GM23338 (cell line): ENCODE results near the gene BGLAP. TPM values are rescaled to one million over a fixed set of nuclear protein-coding genes. Genes with fewer than 3 reads are reported as not detected.

Source experiments
- ATAC-seq: fragments of 200-7000 bp; cut with Tn5 transposase; 3 replicates; pipeline ENCODE4 v1.9.1; 2020
- DNase-seq: peaks from one replicate; pipeline ENCODE4 v3.0.0-alpha.2; 2015; ENCODE audit warnings: low spot score
- H2AFZ ChIP-seq: fragments of 200-600 bp; sonication (generic); 2 replicates; pipeline ENCODE4 v1.8.0; 2016; ENCODE audit warnings: antibody characterized with exemption, mild to moderate bottlenecking, moderate library complexity
- H3F3A ChIP-seq: fragments of 200-600 bp; sonication (generic); replicated peaks from 2 replicates; pipeline ENCODE4 v1.8.0; 2017; ENCODE audit warnings: antibody characterized with exemption, mixed run types, low read depth
- H3K27ac ChIP-seq: fragments of 200-600 bp; sonication (generic); 2 replicates; pipeline ENCODE4 v1.6.1; 2016; ENCODE audit warnings: low read depth
- H3K27me3 ChIP-seq: fragments of 200-600 bp; sonication (generic); 2 replicates; pipeline ENCODE4 v1.8.0; 2016; ENCODE audit warnings: mild to moderate bottlenecking, mixed run types, moderate library complexity; ENCODE audit not compliant: insufficient read depth
- H3K36me3 ChIP-seq: fragments of 200-600 bp; sonication (generic); 2 replicates; pipeline ENCODE4 v1.8.0; 2016; ENCODE audit warnings: mild to moderate bottlenecking; ENCODE audit not compliant: insufficient read depth
- H3K4me1 ChIP-seq: fragments of 200-600 bp; sonication (generic); 2 replicates; pipeline ENCODE4 v1.8.0; 2016; ENCODE audit warnings: mild to moderate bottlenecking, moderate library complexity; ENCODE audit not compliant: insufficient read depth
- H3K4me2 ChIP-seq: fragments of 200-600 bp; sonication (generic); 2 replicates; pipeline ENCODE4 v1.7.1; 2017; ENCODE audit warnings: mixed run types
- H3K4me3 ChIP-seq: fragments of 200-600 bp; sonication (generic); 2 replicates; pipeline ENCODE4 v1.6.1; 2016; ENCODE audit warnings: mixed run types
- H3K79me2 ChIP-seq: fragments of 200-600 bp; sonication (generic); replicated peaks from 2 replicates; pipeline ENCODE4 v1.8.0; 2017; ENCODE audit warnings: mild to moderate bottlenecking; ENCODE audit not compliant: insufficient read depth
- H3K9me2 ChIP-seq: fragments of 200-600 bp; sonication (generic); 2 replicates; pipeline ENCODE4 v1.8.0; 2017; ENCODE audit not compliant: insufficient read depth
- H4K20me1 ChIP-seq: fragments of 200-600 bp; sonication (generic); replicated peaks from 2 replicates; pipeline ENCODE4 v1.8.0; 2017; ENCODE audit warnings: mild to moderate bottlenecking; ENCODE audit not compliant: insufficient read depth
- H3K27ac Mint-ChIP-seq: 2 replicates; pipeline ENCODE4 v1.8.0; 2020; ENCODE audit warnings: inconsistent platforms, mild to moderate bottlenecking, moderate library complexity, mixed read lengths
- H3K27me3 Mint-ChIP-seq: 3 replicates; pipeline ENCODE4 v1.8.0; 2022; ENCODE audit warnings: low read depth, mild to moderate bottlenecking, moderate library complexity, mixed read lengths, inconsistent platforms; ENCODE audit not compliant: insufficient read depth, poor library complexity
- H3K36me3 Mint-ChIP-seq: 3 replicates; pipeline ENCODE4 v1.8.0; 2021; ENCODE audit warnings: low read depth, mild to moderate bottlenecking, inconsistent platforms, moderate library complexity, mixed read lengths
- H3K4me1 Mint-ChIP-seq: 3 replicates; pipeline ENCODE4 v1.8.0; 2020; ENCODE audit warnings: mild to moderate bottlenecking, inconsistent platforms, mixed read lengths
- H3K4me3 Mint-ChIP-seq: 3 replicates; pipeline ENCODE4 v1.8.0; 2021; ENCODE audit warnings: moderate library complexity, mild to moderate bottlenecking, inconsistent platforms, mixed read lengths
- H3K9me3 Mint-ChIP-seq: 3 replicates; pipeline ENCODE4 v1.8.0; 2020; ENCODE audit warnings: moderate library complexity, mild to moderate bottlenecking, inconsistent platforms, mixed read lengths
- ETS1 ChIP-seq: IDR thresholded peaks from 2 replicates; pipeline ENCODE4 v1.6.1; 2016; ENCODE audit warnings: antibody characterized with exemption
- EZH2 ChIP-seq: fragments of 200-600 bp; sonication (generic); IDR thresholded peaks from one replicate; pipeline ENCODE4 v1.8.0; 2017; ENCODE audit warnings: antibody characterized with exemption, mild to moderate bottlenecking, low read depth; ENCODE audit not compliant: unreplicated experiment
- EZH2phosphoT487 ChIP-seq: fragments of 200-600 bp; sonication (generic); IDR thresholded peaks from one replicate; pipeline ENCODE4 v1.8.1; 2018; ENCODE audit warnings: antibody characterized with exemption; ENCODE audit not compliant: unreplicated experiment
- REST ChIP-seq: IDR thresholded peaks from one replicate; pipeline ENCODE4 v1.6.1; 2018; ENCODE audit warnings: antibody characterized with exemption; ENCODE audit not compliant: unreplicated experiment
- STAT1 ChIP-seq: IDR thresholded peaks from one replicate; pipeline ENCODE4 v1.6.1; 2016; ENCODE audit warnings: antibody characterized with exemption; ENCODE audit not compliant: unreplicated experiment
- ZNF114 ChIP-seq: fragments of 250-450 bp; sonication (Bioruptor Pico); IDR thresholded peaks from 2 replicates; pipeline ENCODE4 v1.5.0; 2020; ENCODE audit warnings: mild to moderate bottlenecking, moderate library complexity
- ZNF462 ChIP-seq: fragments of 250-450 bp; sonication (Bioruptor Pico); IDR thresholded peaks from 2 replicates; pipeline ENCODE4 v1.5.0; 2020; ENCODE audit warnings: mild to moderate bottlenecking, moderate library complexity
- polyA plus RNA-seq: library from polyadenylated mRNA; unstranded; fragments of >200 nt; fragmentation: Nextera tagmentation; extraction: Ambion mirVana; gene quantifications from 2 replicates; pipeline ENCODE4 v1.2.1, GENCODE V29; 2016
- total RNA-seq: library from RNA; depleted of rRNA; stranded (reverse); fragments of >200 nt; shearing (Covaris generic); gene quantifications from 2 replicates; pipeline ENCODE4 v1.2.3, GENCODE V29; 2014

BGLAP gene
- total and polyA plus RNA-seq, 2 experiments from 2014 or later = 0.36 to 0.42 TPM

DNA sequence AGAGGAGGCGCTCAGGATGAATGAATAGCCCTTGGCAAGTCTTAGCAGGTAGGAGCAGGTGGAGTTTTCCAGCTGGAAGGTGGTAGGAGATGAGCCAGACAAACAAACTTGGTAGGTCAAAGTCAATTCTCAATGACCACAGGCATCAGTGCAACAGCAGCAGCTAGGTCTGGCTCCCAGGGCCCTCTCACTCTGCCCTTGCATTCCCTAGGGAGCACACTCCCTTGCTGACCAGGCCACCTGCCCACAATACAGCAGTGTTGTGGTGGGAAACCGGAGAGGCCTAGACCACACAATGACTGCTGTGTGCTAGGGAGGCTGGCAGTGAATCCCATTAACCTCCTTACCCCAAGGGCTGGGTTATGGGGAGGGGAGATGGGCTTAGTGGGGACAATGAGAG is 18.9 kb downstream of the BGLAP start (continued):
- TF ChIP-seq REST = no peak
- no peak for TF ChIP-seq EZH2phosphoT487

DNA sequence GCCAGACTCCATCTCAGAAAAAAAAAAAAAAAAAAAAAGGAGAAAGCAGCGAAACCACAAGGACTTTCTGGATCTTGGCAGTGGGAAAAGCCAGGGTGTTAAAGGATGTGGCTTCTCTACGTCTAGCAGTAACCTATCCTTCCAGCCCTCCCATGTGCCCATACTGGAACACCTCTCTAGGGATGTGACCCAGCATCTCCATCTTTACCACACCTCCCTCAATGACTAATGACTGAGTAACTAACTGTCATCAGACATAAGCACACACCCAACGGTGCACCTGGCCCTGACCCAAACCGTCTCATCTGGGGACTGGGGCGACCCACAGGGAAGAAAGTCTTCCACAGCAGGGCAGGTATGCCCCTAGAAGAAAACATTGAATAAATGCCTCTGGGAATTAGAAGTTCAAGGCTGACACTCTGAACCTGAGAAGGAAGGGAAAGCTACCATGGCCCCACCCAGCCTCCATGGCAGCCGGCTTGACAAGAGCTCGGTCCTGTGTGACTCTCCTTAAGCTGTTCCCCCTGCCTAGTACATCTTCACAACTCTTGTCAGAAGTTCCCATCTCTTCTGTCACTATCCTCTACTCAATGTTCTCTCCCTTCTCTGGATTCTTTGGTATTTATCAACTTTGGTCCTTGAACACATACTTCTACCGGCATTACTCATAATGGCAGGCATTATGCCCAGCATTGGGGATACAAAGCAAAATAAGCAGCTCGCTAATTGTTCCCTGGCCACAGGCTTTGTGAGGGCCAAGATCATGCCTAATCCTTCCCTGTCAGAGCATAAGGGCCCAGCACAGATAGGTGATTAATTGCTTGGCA is 20.7 kb downstream of the BGLAP start:
- peaks cover 20% of the 10 kb centered on the region; the same call in 1 of the 2 replicates for H3F3A ChIP-seq
- H4K20me1 ChIP-seq = peaks cover 27% of the 10 kb centered on the region
- H3K27me3 ChIP-seq = no peaks in the 10 kb centered on the region
- DNase-seq = no peak
- no peak overlapping the region for H3K27ac Mint-ChIP-seq
- no peaks in the 10 kb centered on the region for H3K9me2 ChIP-seq
- H3K4me1 ChIP-seq = no peaks in the 10 kb centered on the region
- no peaks in the 10 kb centered on the region for H3K79me2 ChIP-seq
- no peak overlapping the region for H2AFZ ChIP-seq
- no peak overlapping the region for H3K4me3 ChIP-seq
- no peak overlapping the region for H3K27ac ChIP-seq
- no peaks in the 10 kb centered on the region for H3K9me3 Mint-ChIP-seq
- H3K36me3 Mint-ChIP-seq = peaks cover 89% of the 10 kb centered on the region
- H3K4me3 Mint-ChIP-seq = no peak overlapping the region
- H3K4me1 Mint-ChIP-seq = no peaks in the 10 kb centered on the region
- H3K27me3 Mint-ChIP-seq = peaks cover 3% of the 10 kb centered on the region
- TF ChIP-seq EZH2phosphoT487 (peak; percentile 18), ETS1 (no peak)
- ATAC-seq = no peak
- no peak overlapping the region for H3K4me2 ChIP-seq
- peaks cover 83% of the 10 kb centered on the region for H3K36me3 ChIP-seq

GRCh38 chr1:156263288-156263655 is 21.3 kb downstream of the BGLAP start:
- DNase-seq (no peak), ATAC-seq (no peak)
- H3K27ac ChIP-seq = no peak overlapping the region
- Mint-ChIP-seq H3K4me1 (no peaks in the 10 kb centered on the region), H3K27me3 (peaks cover 3% of the 10 kb centered on the region), H3K27ac (no peak overlapping the region), H3K4me3 (no peak overlapping the region), H3K9me3 (no peaks in the 10 kb centered on the region), H3K36me3 (peaks cover 89% of the 10 kb centered on the region)
- no peaks in the 10 kb centered on the region for H3K27me3 ChIP-seq
- no peak overlapping the region for H3K4me2 ChIP-seq
- H3F3A ChIP-seq = peaks cover 20% of the 10 kb centered on the region; the same call in 1 of the 2 replicates
- H3K4me3 ChIP-seq = no peak overlapping the region
- H4K20me1 ChIP-seq = peaks cover 27% of the 10 kb centered on the region
- H2AFZ ChIP-seq = no peak overlapping the region
- peaks cover 83% of the 10 kb centered on the region for H3K36me3 ChIP-seq
- no peaks in the 10 kb centered on the region for H3K4me1 ChIP-seq
- H3K9me2 ChIP-seq = no peaks in the 10 kb centered on the region
- H3K79me2 ChIP-seq = no peaks in the 10 kb centered on the region
- no peak for TF ChIP-seq EZH2
- no peak for TF ChIP-seq ZNF114 (CRISPR knock-in tag)
- no peak for TF ChIP-seq ZNF462
- no peak for TF ChIP-seq STAT1
